A375 (cell line): ENCODE data around the gene ZBTB20. TPM values are rescaled to one million over a fixed set of nuclear protein-coding genes. Genes with fewer than 3 reads are reported as not detected.

ENCODE experiments used
- small RNA-seq: library from RNA; depleted of rRNA; stranded (forward); fragments of <200 nt; gene quantifications from one replicate; pipeline ENCODE3, GENCODE V24; 2014
- total RNA-seq: library from RNA; depleted of rRNA; stranded (reverse); fragments of >200 nt; shearing (Covaris generic); gene quantifications from 2 replicates; pipeline ENCODE4 v1.2.3, GENCODE V29; 2014; rRNA removed

Gene ZBTB20
- 9.0 and 9.6 TPM in 2 replicates for total RNA-seq

DNA sequence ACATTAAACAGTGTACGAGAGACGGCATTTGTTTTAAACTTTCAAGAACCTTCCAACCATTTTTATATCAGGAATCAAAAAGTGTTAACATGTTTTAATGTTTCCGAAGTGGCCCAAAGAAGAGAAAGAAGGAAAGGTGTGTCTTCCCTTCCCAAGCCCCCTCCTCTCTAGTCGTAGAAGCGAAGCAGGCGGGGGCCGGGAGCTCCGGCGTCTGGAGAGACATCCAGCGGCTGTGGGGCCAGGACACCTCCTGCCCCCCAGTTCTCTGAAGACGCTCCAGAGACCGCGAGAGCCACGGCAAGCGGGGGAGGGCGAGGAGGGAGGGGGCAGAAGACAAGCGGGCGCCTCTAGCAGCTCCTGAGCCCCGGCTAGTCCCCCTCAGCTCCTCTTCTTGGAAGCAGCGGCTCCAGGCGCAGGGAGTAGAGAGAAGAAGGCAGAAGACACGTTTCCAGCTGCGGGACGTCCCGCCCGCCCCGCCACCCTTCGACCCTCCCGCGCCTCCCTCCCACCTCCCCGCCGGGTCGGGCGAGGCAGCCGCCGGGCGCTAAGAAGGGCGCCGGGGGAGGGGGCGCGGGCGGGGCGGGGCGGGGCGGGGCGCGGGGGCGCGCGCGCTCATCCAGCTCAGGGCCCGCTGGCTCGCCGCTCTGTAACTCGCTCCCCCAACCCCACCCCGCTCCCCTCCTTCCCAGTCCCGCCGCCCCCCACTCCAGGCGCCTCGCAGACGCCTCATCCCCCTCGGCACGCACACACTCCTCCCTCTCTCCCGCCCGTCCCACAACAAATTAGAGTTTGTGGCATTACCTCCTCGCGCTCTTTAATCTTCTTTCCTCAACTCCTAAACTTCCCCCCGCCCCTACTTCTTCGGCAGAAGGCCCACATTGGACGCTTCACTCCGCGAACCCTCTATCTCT lies at the start of gene ZBTB20:
Gene ZBTB20 (minus strand): TSS at position 871 of the 911 bp plus-strand sequence.

DNA sequence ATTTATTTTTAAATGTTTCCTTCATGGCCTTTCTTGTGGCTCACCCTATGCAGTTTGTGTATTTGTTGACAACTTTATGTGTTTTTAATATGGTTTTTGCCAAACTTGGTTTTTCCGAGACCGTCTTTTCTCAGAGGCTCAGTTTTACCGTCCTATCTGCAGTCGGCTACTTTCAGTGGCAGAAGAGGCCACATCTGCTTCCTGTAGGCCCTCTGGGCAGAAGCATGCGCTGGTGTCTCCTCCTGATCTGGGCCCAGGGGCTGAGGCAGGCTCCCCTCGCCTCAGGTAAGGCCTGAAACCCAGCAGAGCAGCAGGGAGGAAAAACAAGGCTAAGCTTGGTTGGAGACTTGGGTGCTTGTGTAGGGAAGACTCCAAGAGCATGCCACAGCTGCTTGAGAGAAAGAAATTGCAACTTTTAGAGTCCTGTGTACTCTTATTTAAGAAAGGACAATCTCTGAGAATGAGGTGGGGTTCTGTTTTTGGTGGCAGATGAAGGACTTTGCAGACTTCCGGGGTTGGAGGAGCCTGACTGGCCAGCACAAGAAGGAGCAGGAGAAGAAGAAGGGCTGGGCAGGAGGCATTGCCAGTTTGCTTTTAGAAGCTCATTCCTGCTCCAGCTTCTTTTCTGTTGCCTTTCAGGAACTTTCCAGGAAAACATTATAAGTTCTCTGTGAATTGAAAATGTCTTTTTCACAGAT lies 853.1 kb downstream of the ZBTB20 start, which contains the start of gene TIGIT:
Gene TIGIT (plus strand): TSS at position 191 of the 698 bp plus-strand sequence. CDS start 34 bp downstream, at position 225.

Small RNA genes lying within 50 kb of the gene (small RNA-seq; reads per million reads assigned to genes)
- not detected for gene MIR4796
